NCI-H2029 treated with DMSO at 0.1 percent for 48 hours (cell line): ENCODE data around the gene GPLD1.
"Not testable (repeated sequence)": the region's sequence is repeated elsewhere in the genome, so short reads cannot be mapped to it uniquely, and the experiment has no call there.

ENCODE experiments used
- DNase-seq: peaks from one replicate; lab custom pipeline; 2025; lab: John Stamatoyannopoulos, UW

The GPLD1 gene, protein sequence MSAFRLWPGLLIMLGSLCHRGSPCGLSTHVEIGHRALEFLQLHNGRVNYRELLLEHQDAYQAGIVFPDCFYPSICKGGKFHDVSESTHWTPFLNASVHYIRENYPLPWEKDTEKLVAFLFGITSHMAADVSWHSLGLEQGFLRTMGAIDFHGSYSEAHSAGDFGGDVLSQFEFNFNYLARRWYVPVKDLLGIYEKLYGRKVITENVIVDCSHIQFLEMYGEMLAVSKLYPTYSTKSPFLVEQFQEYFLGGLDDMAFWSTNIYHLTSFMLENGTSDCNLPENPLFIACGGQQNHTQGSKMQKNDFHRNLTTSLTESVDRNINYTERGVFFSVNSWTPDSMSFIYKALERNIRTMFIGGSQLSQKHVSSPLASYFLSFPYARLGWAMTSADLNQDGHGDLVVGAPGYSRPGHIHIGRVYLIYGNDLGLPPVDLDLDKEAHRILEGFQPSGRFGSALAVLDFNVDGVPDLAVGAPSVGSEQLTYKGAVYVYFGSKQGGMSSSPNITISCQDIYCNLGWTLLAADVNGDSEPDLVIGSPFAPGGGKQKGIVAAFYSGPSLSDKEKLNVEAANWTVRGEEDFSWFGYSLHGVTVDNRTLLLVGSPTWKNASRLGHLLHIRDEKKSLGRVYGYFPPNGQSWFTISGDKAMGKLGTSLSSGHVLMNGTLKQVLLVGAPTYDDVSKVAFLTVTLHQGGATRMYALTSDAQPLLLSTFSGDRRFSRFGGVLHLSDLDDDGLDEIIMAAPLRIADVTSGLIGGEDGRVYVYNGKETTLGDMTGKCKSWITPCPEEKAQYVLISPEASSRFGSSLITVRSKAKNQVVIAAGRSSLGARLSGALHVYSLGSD

GRCh38 chr6:24489470-24489869, at the start of gene GPLD1:
Gene GPLD1, minus strand, starts transcription at chr6:24489578. Its CDS starts 67 bp downstream, at chr6:24489511.
- no peak for DNase-seq

- no peak for DNase-seq
Measured at GRCh38 chr6:24537771-24538385, 48.5 kb upstream of the GPLD1 start.

DNA sequence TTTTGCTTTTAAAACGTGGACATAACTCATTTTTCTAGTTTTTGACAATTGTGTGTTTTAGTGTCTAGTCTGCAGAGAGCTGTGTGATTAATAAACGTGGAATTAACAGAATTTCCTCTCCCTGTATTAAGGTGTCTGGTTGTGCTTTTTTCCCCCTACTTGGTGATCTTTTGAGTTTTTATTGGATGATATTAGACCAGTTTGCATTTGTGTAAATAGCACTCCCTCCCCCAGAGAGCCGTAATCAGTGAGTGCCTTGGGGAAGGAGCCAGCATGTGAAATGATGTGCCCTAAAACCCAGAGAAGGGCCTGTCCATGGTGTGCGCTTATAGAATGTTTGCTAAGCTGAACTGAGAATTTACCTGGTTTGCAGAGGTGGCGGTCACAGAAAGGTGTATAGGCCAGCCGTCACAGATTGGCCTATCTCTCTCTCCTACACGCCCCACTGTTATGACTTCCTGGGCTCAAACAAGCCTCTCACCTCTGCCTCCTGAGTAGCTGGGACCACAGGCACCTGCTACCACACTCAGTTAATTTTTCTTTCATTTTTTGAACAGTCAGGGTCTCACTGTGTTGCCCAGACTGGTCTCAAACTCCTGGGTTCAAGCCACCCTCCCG, 47.8 kb upstream of the GPLD1 start:
- no peak for DNase-seq

DNA sequence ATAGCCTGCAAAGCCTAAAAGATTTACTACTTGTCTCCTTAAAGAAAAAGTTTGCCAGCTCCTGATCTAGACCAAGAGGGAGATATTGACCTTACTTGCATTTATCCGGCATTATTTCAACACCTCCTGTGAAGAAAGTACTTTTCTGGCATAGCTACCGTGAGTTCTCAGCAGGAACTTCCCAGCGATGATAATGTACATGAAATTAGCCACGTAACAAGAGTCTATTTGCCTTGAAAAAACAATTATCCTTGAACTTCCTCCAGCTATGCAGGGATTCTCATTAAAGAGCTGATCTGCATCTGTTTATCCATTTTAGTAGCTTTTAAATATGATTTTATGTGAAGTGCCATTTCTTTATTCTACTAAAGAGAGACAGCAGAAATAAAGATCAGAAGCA, 47.1 kb upstream of the GPLD1 start:
- no peak for DNase-seq

GRCh38 chr6:24535210-24535609, 45.8 kb upstream of the GPLD1 start:
- no peak for DNase-seq

DNA sequence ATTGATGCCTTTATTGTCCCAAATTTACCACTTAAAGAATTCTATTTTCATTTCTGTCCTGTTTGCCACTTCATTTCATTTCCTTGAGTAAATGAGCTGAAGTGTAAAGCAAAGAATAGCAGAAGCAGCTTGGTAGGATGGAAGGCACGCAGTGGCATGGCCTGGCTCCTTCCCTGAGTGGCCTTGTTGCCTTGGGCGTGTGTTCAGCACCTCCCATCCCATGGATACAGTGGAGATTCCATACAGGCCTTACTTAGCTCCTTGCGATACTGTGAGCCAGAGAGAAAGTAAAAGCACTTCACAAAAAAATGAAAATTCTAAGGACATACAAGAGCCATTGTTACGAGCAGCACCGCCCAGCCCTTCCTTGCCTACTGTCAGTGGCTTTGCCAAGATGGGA, 45.0 kb upstream of the GPLD1 start:
- DNase-seq, result no peak

- DNase-seq, result no peak
Measured at GRCh38 chr6:24529985-24530384, 40.6 kb upstream of the GPLD1 start.

DNA sequence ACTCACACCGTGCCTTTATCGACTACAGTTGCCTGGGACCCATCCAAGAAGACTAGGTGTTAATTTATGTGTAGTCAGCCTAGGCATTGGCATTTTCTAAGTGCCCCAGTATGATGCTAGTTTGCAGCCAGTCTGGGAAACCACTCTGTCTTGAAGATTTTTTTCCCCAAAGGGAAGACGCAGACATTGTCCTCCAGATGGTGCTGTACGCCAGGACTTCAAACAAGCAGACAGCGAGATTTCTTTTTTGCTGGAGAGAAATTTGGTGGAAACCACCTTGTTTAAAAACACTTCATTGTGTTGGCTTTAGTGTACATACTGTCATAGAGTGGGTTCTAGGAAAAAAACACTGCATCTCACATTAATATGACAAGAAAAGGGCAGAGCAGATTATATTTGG, 35.4 kb upstream of the GPLD1 start:
- DNase-seq, result peak; percentile 41

GRCh38 chr6:24524329-24524728, 35.0 kb upstream of the GPLD1 start:
- no peak for DNase-seq

GRCh38 chr6:24522228-24523176, 33.1 kb upstream of the GPLD1 start:
- DNase-seq, result peak; percentile 95

GRCh38 chr6:24520929-24521546, 31.7 kb upstream of the GPLD1 start:
- DNase-seq, result no peak

GRCh38 chr6:24517659-24518543, 28.5 kb upstream of the GPLD1 start:
- DNase-seq, result no peak

DNA sequence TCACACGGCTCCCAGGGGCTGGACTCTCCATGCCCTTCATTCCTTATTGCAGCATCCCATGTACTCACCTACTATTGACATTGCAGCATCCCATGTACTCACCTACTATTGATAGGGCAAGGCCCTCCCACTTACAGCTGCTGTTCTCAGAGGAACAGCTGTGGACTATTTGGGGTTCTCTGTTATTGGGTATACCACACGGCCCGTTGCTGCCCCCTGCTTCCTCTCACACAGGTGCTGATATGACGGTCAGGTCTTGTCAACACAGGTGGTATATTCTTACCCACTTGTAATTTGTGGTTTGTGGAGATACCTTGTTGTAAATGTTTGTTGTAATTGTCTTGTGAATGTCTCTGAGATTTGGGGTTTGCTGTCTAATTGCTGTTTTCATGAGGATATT, 24.2 kb upstream of the GPLD1 start:
- DNase-seq, result no peak

GRCh38 chr6:24511976-24512375, 22.6 kb upstream of the GPLD1 start:
- not testable (repeated sequence) for DNase-seq

DNA sequence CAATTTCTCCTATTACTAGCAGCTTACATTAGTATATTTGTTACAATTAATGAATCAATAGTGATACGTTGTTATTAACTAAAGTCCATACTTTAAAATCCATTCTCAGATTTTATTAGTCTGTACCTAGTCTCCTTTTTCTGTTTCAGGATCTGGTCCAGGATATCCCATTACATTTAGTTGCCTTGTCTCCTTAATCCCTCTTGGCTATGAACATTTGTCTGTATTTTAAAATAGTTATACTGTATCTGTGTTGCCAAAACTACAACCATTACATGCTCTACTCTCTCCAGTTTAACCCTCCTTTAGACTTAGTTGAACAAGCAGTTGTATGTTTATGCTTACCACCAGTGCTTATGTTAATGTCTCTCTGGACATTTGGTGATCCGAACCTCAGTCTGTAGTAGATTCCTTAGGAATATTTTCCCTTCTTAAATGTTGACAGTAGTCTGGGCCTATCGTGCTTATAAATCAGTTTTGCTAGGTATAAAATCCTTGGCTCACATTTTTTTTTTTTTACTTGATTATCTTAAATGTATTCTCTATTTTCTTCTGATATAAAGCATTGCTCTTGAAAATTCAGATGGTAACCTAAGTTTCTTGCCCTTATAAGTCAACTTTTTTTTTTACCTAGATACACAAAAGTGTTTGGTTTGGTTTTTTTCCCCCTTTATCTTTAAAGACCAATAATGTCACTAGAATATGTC, 17.6 kb upstream of the GPLD1 start:
- no peak for DNase-seq

- DNase-seq, result no peak
Measured at GRCh38 chr6:24504649-24505586, 15.5 kb upstream of the GPLD1 start.

GRCh38 chr6:24504287-24504648, 14.9 kb upstream of the GPLD1 start:
- DNase-seq, result no peak

DNA sequence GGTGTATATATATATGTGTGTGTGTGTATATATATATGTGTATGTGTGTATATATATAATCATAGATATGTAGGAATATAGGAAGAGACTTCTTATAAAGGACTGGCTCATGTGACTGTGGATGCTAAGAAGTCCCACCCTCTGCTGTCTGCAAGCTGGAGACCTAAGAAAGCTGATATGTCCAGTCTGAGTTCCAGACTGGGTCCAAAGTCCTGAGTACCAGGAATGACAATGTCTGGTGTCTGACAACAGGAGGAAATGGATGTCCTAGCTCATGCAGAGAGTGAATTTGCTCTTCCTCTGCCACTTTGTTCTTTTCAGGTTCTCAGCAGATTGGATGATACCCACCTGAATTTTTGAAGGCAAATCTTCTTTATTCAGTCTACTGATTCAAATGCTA, 12.5 kb upstream of the GPLD1 start:
- DNase-seq, result no peak
